IPS DF 4.7 (cell line): ENCODE measurements around the gene ALDH1A1.

Experiments
- DNase-seq: peaks from one replicate; pipeline ENCODE4 v3.0.0-alpha.2; 2013; ENCODE audit warnings: low spot score; ENCODE audit errors: extremely low read depth

The ALDH1A1 gene

DNA sequence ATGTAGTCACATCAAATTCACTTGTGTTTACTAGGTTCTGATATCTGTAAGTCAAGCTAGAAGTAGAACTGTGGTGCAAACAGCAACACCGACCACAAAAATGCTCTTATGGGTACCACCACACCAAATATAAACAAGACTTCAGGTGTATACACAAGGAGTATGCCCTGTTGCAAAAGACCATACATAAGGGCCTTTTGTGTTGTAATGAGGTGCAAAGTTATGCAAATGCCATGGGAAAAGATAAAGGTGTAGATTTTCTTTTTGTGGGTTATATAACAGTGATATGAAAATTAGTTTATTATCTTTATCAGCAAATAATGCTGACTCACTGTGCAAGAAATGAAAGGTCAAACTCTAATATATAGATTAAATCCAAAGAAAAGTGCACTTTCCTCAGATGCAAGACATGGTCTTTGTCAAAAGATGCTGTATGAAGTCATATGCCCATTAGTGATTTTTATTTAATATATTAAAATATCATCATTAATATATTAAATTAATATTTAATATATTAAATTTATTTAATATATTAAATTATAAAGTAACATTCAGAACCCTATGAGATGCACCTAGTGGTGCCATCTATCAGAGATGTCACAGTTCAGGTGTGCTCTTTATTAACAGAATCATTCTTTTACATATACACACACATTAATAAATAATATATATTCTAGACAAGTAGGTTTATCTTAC is 26.7 kb upstream of the ALDH1A1 start:
- no peak for DNase-seq

- no peak for DNase-seq
Observed at GRCh38 chr9:72978744-72979143, 25.9 kb upstream of the ALDH1A1 start.

GRCh38 chr9:72977670-72978069 is 24.8 kb upstream of the ALDH1A1 start:
- no peak for DNase-seq

DNA sequence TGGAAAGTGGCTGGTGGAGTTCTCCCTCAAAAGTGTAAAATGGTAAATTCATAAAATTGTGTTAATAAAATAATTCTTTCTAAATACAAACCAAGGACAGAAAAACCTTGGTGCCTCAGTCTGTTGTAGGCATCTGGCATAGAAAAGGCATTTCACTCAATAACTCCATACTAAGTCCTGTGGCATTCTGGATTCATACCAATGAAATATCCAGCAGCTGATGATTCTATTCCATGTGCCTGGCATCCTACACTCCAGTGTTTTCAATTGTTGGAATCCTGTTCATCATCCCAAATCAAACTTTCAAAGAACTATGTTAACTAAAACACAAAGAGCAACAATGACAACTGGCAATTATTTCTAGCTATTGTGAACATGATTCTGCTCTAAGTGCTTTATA is 21.6 kb upstream of the ALDH1A1 start:
- no peak for DNase-seq

DNA sequence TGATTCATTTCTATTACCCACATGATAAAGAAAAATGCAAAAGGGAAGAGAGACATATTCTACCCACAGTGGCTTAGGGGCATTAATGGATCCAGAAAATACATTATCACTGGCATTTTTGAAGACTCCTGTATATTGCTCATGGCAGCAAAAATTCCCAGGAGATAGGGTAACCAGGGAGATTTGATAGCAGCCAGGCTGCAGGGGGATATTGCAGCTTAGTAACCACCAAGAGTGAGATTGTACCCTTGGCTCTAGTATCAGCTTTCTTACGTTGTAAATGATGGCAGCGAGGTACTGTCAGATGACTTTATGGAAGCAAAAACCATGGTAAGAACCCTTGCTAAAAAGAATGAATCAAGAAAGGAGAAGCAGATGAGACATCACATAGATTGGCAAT is 19.8 kb upstream of the ALDH1A1 start:
- DNase-seq: no peak

- no peak for DNase-seq
Observed at GRCh38 chr9:72971411-72971810, 18.6 kb upstream of the ALDH1A1 start.

DNA sequence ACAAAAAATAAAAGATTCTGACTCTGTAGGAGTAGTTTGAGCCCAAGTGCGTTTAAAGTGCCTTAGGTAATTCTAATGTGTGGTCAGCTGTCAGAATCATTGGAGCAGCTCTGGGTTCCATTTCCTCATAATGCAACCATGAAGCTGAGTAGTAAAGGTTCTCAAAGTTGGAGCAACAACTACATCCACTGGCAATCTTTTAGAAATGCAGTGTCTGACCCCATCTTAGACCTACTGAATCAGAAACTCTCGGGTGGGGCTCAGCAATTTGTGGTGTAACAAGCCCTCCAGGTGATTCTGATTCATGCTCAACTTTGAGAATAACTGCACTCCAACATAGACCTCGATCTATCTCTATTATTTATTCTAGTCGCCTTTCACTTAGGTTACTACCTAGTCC is 7.6 kb upstream of the ALDH1A1 start:
- no peak for DNase-seq

DNA sequence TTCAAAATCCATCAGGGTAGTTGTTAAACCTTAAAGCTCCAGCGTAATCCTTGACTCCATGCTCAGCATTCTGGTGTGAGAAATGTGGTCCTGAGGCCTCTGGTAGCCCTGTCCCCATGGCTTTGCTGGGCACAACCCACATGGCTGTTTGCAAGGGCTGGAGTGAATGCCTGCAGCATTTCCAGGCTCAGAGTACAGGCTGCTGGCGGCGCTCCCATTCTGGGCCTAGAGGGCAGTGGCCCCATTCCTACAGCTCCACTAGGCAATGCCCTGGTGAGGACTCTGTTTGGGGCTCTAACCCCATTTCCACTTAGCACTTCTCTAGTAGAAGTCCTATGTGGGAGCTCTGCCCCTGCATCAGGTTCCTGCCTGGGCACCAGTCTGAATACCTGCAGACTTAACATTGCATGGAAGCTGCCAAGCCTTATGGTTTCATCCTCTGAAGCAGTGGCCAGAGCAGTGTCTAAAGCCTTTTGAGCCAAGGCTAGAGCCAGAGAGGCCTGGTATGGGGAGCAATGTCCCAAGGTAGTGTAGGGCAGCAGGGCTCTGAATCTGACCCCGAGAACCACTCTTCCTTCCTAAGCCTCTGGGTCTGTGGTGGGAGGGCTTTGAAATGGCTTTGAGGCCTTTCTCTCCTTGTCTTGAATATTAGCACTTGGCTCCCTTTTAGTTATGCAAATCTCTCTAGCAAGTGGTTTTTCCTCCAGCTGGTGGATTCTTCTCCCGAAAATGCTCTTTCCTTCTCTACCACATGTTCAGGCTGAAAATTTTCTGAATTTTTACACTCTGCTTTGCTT is 5.8 kb upstream of the ALDH1A1 start:
- no peak for DNase-seq

GRCh38 chr9:72955571-72955970 is 2.7 kb upstream of the ALDH1A1 start:
- DNase-seq: no peak

GRCh38 chr9:72955126-72955455 is 2.2 kb upstream of the ALDH1A1 start:
- no peak for DNase-seq

GRCh38 chr9:72954431-72955125 is 1.7 kb upstream of the ALDH1A1 start:
- no peak for DNase-seq

DNA sequence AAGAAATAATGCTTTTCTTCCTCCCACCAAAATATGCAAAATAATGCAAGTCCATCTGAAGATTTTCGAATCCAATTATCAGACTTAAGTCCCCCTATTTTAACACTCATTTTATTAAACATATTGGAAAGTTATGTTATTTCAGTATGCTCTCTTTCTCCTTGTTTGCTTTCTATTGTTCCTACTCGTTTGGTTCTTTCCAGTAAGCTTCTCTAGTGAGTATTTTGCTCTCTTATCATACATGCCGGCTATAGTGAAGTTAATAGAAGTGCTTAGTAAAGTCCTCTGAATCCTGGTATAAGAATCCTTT is 517 bp downstream of the ALDH1A1 start:
- DNase-seq: no peak

- no peak for DNase-seq
Observed at GRCh38 chr9:72951520-72952380, 1.1 kb downstream of the ALDH1A1 start.

GRCh38 chr9:72950875-72951442 is 1.9 kb downstream of the ALDH1A1 start:
- no peak for DNase-seq

GRCh38 chr9:72949918-72950325 is 2.9 kb downstream of the ALDH1A1 start:
- no peak for DNase-seq

DNA sequence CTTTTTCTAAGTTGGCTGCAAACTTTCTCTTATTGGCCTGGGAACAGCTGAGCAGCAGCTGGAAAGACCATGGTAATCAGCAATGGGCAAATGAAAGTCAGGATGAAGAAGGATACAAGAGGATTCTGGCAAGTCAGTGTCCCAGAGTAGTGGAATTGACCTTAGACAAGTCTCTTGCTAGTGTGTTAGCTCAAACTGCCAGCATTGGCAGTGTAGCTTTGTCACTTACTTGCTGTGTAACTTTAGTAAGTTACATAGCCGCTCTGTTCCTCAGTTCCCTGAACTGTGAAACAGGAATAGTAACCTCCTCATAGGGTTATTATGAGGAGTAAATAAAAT is 3.6 kb downstream of the ALDH1A1 start:
- DNase-seq: no peak

DNA sequence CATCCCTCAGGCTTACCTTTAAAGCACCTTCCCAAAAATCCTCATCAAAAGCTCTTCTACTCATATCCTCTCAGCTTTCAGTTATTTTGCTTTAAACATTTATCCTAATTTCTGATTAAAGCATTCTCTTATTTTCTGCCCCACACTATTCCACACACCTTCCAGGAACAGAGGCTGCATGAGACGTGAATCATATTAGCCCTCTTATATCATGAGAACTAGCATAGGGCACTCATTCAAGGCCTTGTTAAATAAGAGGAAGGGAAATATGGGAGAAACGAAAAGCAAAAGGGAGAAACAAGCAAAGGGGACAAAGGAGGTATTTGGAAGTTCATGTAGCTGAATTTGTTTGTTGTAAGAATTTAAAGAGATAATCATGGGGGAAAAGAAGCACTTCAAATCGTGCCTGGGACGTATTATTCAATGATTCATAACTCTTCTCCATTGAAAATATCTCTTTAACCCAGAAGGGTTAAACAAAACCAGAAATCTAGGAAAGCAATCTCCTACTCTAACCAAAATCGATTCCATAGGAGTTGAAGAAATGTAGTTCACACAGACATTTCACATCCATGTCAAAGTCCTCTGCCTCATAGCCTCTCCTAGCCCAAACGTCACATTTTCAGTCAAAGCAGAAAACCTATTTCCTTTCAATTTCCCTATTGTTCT is 4.1 kb downstream of the ALDH1A1 start:
- DNase-seq: no peak

GRCh38 chr9:72947984-72948465 is 4.8 kb downstream of the ALDH1A1 start:
- no peak for DNase-seq

DNA sequence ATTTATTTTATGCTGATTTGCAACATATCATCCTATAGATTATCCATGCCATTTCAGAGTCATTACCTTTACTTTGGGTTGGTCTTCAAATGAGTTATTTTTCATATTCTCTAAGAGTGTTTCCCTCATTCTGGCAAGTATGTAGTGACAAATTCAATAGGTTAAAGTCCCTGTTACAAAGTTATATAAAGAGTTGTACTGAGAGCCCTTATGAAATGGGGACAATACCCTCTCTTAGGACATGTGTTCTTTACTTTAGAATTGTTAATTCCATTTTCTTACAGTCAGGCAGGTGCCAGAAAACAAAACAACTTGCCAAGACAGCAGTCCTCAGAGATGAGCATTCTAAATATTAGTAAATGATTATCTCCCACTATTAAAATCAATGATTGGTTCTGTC is 6.0 kb downstream of the ALDH1A1 start:
- DNase-seq: no peak

GRCh38 chr9:72946318-72946717 is 6.5 kb downstream of the ALDH1A1 start:
- no peak for DNase-seq

DNA sequence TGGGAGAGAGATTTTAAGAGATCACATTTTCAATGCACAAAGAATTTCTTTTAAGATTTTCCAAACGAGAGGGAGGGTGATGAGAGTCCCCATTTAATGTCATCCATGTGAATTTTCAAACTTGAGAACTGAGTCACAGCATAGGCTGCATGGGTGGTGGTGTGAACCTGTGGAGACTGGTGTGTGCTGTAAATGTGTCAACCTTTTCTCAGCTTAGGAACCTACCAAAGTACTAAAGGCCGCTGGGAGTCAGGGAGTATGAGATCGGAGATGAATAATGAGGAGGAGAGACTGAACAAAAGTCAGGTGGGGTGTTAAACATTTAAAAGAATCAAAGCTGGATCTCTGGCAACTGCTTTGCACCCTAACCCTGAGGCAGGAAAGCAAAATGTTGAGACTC is 7.5 kb downstream of the ALDH1A1 start:
- no peak for DNase-seq
